OCI-LY3 (cell line): ENCODE data around the gene KCTD13.

Experiments used
- EZH2phosphoT487 ChIP-seq: fragments of 200-600 bp; shearing (Covaris generic); IDR thresholded peaks from 2 replicates; pipeline ENCODE4 v1.6.1; 2018; ENCODE audit warnings: antibody characterized with exemption, mixed run types, low read depth
- TF ChIP-seq, protein P1 (sequence below): fragments of 200-600, 300-600 bp; sonication (generic); IDR thresholded peaks from 2 replicates; pipeline ENCODE4 v1.5.1; 2014; ENCODE audit warnings: antibody characterized with exemption, low read length, low read depth

DNA sequence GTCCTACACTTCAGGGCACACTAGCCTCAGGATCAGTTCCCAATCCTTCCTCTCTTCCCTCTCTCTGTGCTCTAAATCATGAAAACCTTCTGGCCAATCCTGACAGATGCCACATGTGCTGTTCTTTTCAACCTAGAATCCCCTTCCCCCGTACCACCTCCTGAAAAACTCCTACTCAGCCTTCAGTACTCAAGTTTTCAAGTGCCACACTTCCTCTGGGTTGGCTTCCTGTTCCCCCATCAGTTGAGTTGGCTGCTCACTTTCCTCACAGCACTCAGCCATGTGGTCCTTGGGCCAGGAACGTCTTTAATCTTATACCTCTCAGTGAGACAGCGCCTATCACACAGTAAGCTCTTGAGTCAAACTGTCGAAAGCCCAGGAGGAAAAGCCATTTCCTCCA is 22.4 kb downstream of the KCTD13 start:
- TF ChIP-seq, protein P1, sequence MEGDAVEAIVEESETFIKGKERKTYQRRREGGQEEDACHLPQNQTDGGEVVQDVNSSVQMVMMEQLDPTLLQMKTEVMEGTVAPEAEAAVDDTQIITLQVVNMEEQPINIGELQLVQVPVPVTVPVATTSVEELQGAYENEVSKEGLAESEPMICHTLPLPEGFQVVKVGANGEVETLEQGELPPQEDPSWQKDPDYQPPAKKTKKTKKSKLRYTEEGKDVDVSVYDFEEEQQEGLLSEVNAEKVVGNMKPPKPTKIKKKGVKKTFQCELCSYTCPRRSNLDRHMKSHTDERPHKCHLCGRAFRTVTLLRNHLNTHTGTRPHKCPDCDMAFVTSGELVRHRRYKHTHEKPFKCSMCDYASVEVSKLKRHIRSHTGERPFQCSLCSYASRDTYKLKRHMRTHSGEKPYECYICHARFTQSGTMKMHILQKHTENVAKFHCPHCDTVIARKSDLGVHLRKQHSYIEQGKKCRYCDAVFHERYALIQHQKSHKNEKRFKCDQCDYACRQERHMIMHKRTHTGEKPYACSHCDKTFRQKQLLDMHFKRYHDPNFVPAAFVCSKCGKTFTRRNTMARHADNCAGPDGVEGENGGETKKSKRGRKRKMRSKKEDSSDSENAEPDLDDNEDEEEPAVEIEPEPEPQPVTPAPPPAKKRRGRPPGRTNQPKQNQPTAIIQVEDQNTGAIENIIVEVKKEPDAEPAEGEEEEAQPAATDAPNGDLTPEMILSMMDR: no peak
- TF ChIP-seq EZH2phosphoT487: no peak
